OCI-LY1 (cell line): Measurements from ENCODE around the gene AMPH.

ENCODE experiments used
- H2AFZ ChIP-seq: fragments of 200-600 bp; sonication (generic), shearing (Covaris generic); 2 replicates; pipeline ENCODE4 v1.6.0; 2014; ENCODE audit warnings: antibody characterized with exemption, mild to moderate bottlenecking, low read length
- H3F3A ChIP-seq: fragments of 200-600 bp; sonication (generic), shearing (Covaris generic); 2 replicates; pipeline ENCODE4 v1.6.0; 2014; ENCODE audit warnings: mild to moderate bottlenecking, antibody characterized with exemption, low read length, moderate library complexity; ENCODE audit not compliant: insufficient read depth
- H3K27ac ChIP-seq: fragments of 200-600 bp; sonication (generic); 2 replicates; pipeline ENCODE4 v1.5.1; 2014; ENCODE audit warnings: low read length, mixed run types, mild to moderate bottlenecking, low read depth; ENCODE audit not compliant: poor library complexity, severe bottlenecking
- H3K27me3 ChIP-seq: fragments of 200-600 bp; sonication (generic); 2 replicates; pipeline ENCODE4 v1.6.0; 2014; ENCODE audit warnings: antibody characterized with exemption, mild to moderate bottlenecking, low read length, moderate library complexity; ENCODE audit not compliant: insufficient read depth
- H3K36me3 ChIP-seq: fragments of 200-600 bp; sonication (generic); 2 replicates; pipeline ENCODE4 v1.6.1; 2014; ENCODE audit warnings: mild to moderate bottlenecking, antibody characterized with exemption, low read length, moderate library complexity, mixed read lengths; ENCODE audit not compliant: insufficient read depth
- H3K4me1 ChIP-seq: fragments of 200-600 bp; sonication (generic); 2 replicates; pipeline ENCODE4 v1.5.1; 2014; ENCODE audit warnings: mild to moderate bottlenecking, low read length, moderate library complexity; ENCODE audit not compliant: insufficient read depth, severe bottlenecking
- H3K4me2 ChIP-seq: fragments of 200-600 bp; sonication (generic), shearing (Covaris generic); 2 replicates; pipeline ENCODE4 v1.6.1; 2014; ENCODE audit warnings: low read length
- H3K4me3 ChIP-seq: fragments of 200-600 bp; sonication (generic); 2 replicates; pipeline ENCODE4 v1.5.1; 2014; ENCODE audit warnings: low read length, low read depth, mild to moderate bottlenecking, mixed read lengths; ENCODE audit not compliant: poor library complexity, severe bottlenecking
- H3K79me2 ChIP-seq: fragments of 200-600 bp; shearing (Covaris generic); 2 replicates; pipeline ENCODE4 v1.6.1; 2016; ENCODE audit warnings: mixed run types, low read length, mixed read lengths; ENCODE audit not compliant: insufficient read depth
- H3K9ac ChIP-seq: fragments of 200-600 bp; sonication (generic), shearing (Covaris generic); 2 replicates; pipeline ENCODE4 v1.6.1; 2014; ENCODE audit warnings: mild to moderate bottlenecking, low read length, mixed read lengths
- H3K9me2 ChIP-seq: fragments of 200-600 bp; sonication (generic), shearing (Covaris generic); 2 replicates; pipeline ENCODE4 v1.6.1; 2014; ENCODE audit warnings: low read depth, mild to moderate bottlenecking, low read length, mixed read lengths
- H3K9me3 ChIP-seq: fragments of 200-600 bp; shearing (Covaris generic); 2 replicates; pipeline ENCODE4 v1.6.1; 2014; ENCODE audit warnings: low read length, mixed read lengths
- H4K20me1 ChIP-seq: fragments of 200-600 bp; sonication (generic), shearing (Covaris generic); 2 replicates; pipeline ENCODE4 v1.6.0; 2016; ENCODE audit warnings: mild to moderate bottlenecking, low read length; ENCODE audit not compliant: insufficient read depth
- CTCF ChIP-seq: fragments of 200-600 bp; sonication (generic), shearing (Covaris generic); IDR thresholded peaks from 2 replicates; pipeline ENCODE4 v1.5.1; 2017; ENCODE audit warnings: mild to moderate bottlenecking, antibody characterized with exemption, low read length, moderate library complexity, mixed read lengths
- EZH2 ChIP-seq: fragments of 200-600 bp; sonication (generic), shearing (Covaris generic); IDR thresholded peaks from 2 replicates; pipeline ENCODE4 v1.8.0; 2017; ENCODE audit warnings: borderline replicate concordance, mixed run types, mild to moderate bottlenecking, antibody characterized with exemption, low read length, moderate library complexity, mixed read lengths

Gene AMPH

GRCh38 chr7:38592737-38593288 is 38.4 kb downstream of the AMPH start:
- no peaks in the 10 kb centered on the region for H3K9me2 ChIP-seq
- no peaks in the 10 kb centered on the region for H3K79me2 ChIP-seq
- no peaks in the 10 kb centered on the region for H3K9me3 ChIP-seq
- H3K9ac ChIP-seq, result no peak overlapping the region
- no peaks in the 10 kb centered on the region for H3F3A ChIP-seq
- H3K4me3 ChIP-seq, result no peak overlapping the region
- no peak overlapping the region for H3K4me2 ChIP-seq
- no peaks in the 10 kb centered on the region for H3K36me3 ChIP-seq
- no peaks in the 10 kb centered on the region for H4K20me1 ChIP-seq
- H3K4me1 ChIP-seq, result no peaks in the 10 kb centered on the region
- no peak overlapping the region for H2AFZ ChIP-seq
- TF ChIP-seq EZH2, result no peak
- no peak for TF ChIP-seq CTCF
- H3K27ac ChIP-seq, result no peak overlapping the region
- peaks cover 5% of the 10 kb centered on the region for H3K27me3 ChIP-seq

- no peaks in the 10 kb centered on the region for H3K4me1 ChIP-seq
- H3K79me2 ChIP-seq, result no peaks in the 10 kb centered on the region
- H4K20me1 ChIP-seq, result no peaks in the 10 kb centered on the region
- H3K9me2 ChIP-seq, result no peaks in the 10 kb centered on the region
- no peaks in the 10 kb centered on the region for H3F3A ChIP-seq
- H3K9ac ChIP-seq, result no peak overlapping the region
- no peak overlapping the region for H3K27ac ChIP-seq
- no peak overlapping the region for H2AFZ ChIP-seq
- no peaks in the 10 kb centered on the region for H3K9me3 ChIP-seq
- no peaks in the 10 kb centered on the region for H3K27me3 ChIP-seq
- no peak overlapping the region for H3K4me3 ChIP-seq
- TF ChIP-seq EZH2 (no peak), CTCF (no peak)
- H3K36me3 ChIP-seq, result no peaks in the 10 kb centered on the region
- H3K4me2 ChIP-seq, result no peak overlapping the region
Measured at GRCh38 chr7:38585572-38586354, 45.4 kb downstream of the AMPH start.

- no peak for TF ChIP-seq EZH2
- no peak for TF ChIP-seq CTCF
- Histone ChIP-seq H3K4me1 (no peaks in the 10 kb centered on the region), H3K27ac (no peak overlapping the region), H3K9me2 (no peaks in the 10 kb centered on the region), H3K9ac (no peak overlapping the region), H4K20me1 (no peaks in the 10 kb centered on the region), H2AFZ (no peak overlapping the region), H3K36me3 (no peaks in the 10 kb centered on the region), H3K4me3 (no peak overlapping the region), H3K9me3 (no peaks in the 10 kb centered on the region), H3K4me2 (no peak overlapping the region), H3K79me2 (no peaks in the 10 kb centered on the region), H3F3A (no peaks in the 10 kb centered on the region), H3K27me3 (no peaks in the 10 kb centered on the region)
Measured at GRCh38 chr7:38584443-38585210, 46.5 kb downstream of the AMPH start.
